NT2/D1 (cell line): ENCODE results near the gene RPS6KC1.

Experiments
- SUZ12 ChIP-seq: IDR thresholded peaks from 2 replicates; pipeline ENCODE4 v1.6.1; 2011; ENCODE audit not compliant: insufficient read length, insufficient read depth; ENCODE audit errors: extremely low read depth
- YY1 ChIP-seq: IDR thresholded peaks from 2 replicates; pipeline ENCODE4 v1.6.1; 2011; ENCODE audit not compliant: insufficient read length, insufficient read depth
- ZNF274 ChIP-seq: IDR thresholded peaks from 2 replicates; pipeline ENCODE4 v1.6.1; 2011; ENCODE audit warnings: mild to moderate bottlenecking, low read depth, low read length

GRCh38 chr1:213138892-213139291, 87.9 kb downstream of the RPS6KC1 start:
- TF ChIP-seq ZNF274 = no peak
- TF ChIP-seq YY1 = no peak
- no peak for TF ChIP-seq SUZ12
